HCT116 (cell line): ENCODE measurements around the gene PARVB. TPM values are rescaled to one million over a fixed set of nuclear protein-coding genes. Genes with fewer than 3 reads are reported as not detected.

ENCODE experiments used
- ATAC-seq: fragments of 200-7000 bp; cut with Tn5 transposase; 2 replicates; pipeline ENCODE4 v1.9.1; 2020; ENCODE audit warnings: mild to moderate bottlenecking, moderate library complexity
- BruUV-seq: library from RNA; stranded (reverse); fragments of 400-500 nt; replicated peaks from 2 replicates; lab custom pipeline; 2021; lab: Mats Ljungman, UMichigan
- CTCF ChIA-PET: fragments of 300-600 bp; sonication (Branson Sonifier 250); formaldehyde crosslinking; loops from one replicate; lab custom pipeline; 2021; ENCODE audit warnings: antibody characterized with exemption; lab: Charles Lee
- POLR2A ChIA-PET: fragments of 300-600, 350-600 bp; sonication (Branson Sonifier 250); formaldehyde crosslinking; loops from one replicate; lab custom pipeline; 2021; ENCODE audit warnings: antibody characterized with exemption; lab: Charles Lee
- RAD21 ChIA-PET, 2 experiments: fragments of 300-600 bp; sonication (Branson Sonifier 250); formaldehyde crosslinking; loops; one replicate each; lab custom pipeline; 2023; ENCODE audit warnings: low total read pairs in 2 of 2; ENCODE audit not compliant: uncharacterized antibody in 2 of 2, unreplicated experiment in 2 of 2, low non-redundant PET in 1 of 2; lab: Charles Lee
- DNase-seq: peaks from one replicate; pipeline ENCODE4 v3.0.0-alpha.2; 2010; ENCODE audit warnings: low read depth, low spot score
- H2AFZ ChIP-seq: fragments of 200-600 bp; shearing (Covaris generic), sonication (generic); 2 replicates; pipeline ENCODE4 v1.6.1; 2017; ENCODE audit warnings: low read depth, mixed run types, mixed read lengths, antibody characterized with exemption, low read length; ENCODE audit not compliant: poor library complexity, severe bottlenecking
- H3K27ac ChIP-seq: 2 replicates; pipeline ENCODE4 v1.5.1; 2012; ENCODE audit warnings: low read depth, low read length
- H3K27me3 ChIP-seq: fragments of 200-600 bp; sonication (generic); 2 replicates; pipeline ENCODE4 v1.6.1; 2016; ENCODE audit warnings: mixed run types, low read length, mixed read lengths; ENCODE audit not compliant: insufficient read depth
- H3K36me3 ChIP-seq, 2 experiments: fragments of 200-500 bp in 1 of 2; fragments of 200-600 bp in 1 of 2; sonication (Bioruptor generic) in 1 of 2; sonication (generic) in 1 of 2; 2 replicates each; pipeline versions ENCODE4 v1.5.1 to v1.6.1; 2014 to 2016; ENCODE audit warnings: low read length in 2 of 2, inconsistent platforms in 1 of 2, mixed read lengths in 1 of 2, mixed run types in 1 of 2; ENCODE audit not compliant: insufficient read depth in 2 of 2, control insufficient read depth in 1 of 2
- H3K4me1 ChIP-seq, 2 experiments: fragments of 200-600 bp in 1 of 2; sonication (generic) in 1 of 2; 2 replicates each; pipeline versions ENCODE4 v1.5.1 to v1.6.1; 2012 to 2017; ENCODE audit warnings: low read length in 2 of 2, inconsistent platforms in 1 of 2, mild to moderate bottlenecking in 1 of 2, mixed read lengths in 1 of 2, mixed run types in 1 of 2, moderate library complexity in 1 of 2; ENCODE audit not compliant: insufficient read depth in 2 of 2, control insufficient read depth in 1 of 2
- H3K4me2 ChIP-seq: fragments of 200-600 bp; sonication (generic); 2 replicates; pipeline ENCODE4 v1.6.1; 2017; ENCODE audit warnings: mixed run types, low read length, mixed read lengths
- H3K4me3 ChIP-seq, 2 experiments: fragments of 200-600 bp in 1 of 2; sonication (generic) in 1 of 2; replicated peaks in 1 of 2; 2 replicates each; pipeline ENCODE4 v1.5.1; 2011 to 2016; ENCODE audit warnings: low read length in 2 of 2, control low read depth in 1 of 2, low read depth in 1 of 2, mild to moderate bottlenecking in 1 of 2, mixed read lengths in 1 of 2, mixed run types in 1 of 2
- H3K79me2 ChIP-seq: fragments of 200-600 bp; sonication (generic); 2 replicates; pipeline ENCODE4 v1.6.1; 2017; ENCODE audit warnings: mild to moderate bottlenecking, mixed run types, low read length, moderate library complexity, mixed read lengths; ENCODE audit not compliant: insufficient read depth
- H3K9ac ChIP-seq: fragments of 200-600 bp; sonication (generic); 2 replicates; pipeline ENCODE4 v1.6.1; 2016; ENCODE audit warnings: low read length, mixed read lengths
- H3K9me2 ChIP-seq: fragments of 200-600 bp; sonication (generic), shearing (Covaris generic); 2 replicates; pipeline ENCODE4 v1.6.1; 2017; ENCODE audit warnings: mixed run types, mild to moderate bottlenecking, moderate library complexity; ENCODE audit not compliant: insufficient read depth
- H3K9me3 ChIP-seq, 2 experiments: fragments of 200-500 bp in 1 of 2; fragments of 200-600 bp in 1 of 2; sonication (Bioruptor generic) in 1 of 2; sonication (generic) in 1 of 2; 2 replicates each; pipeline ENCODE4 v1.6.1; 2014 to 2017; ENCODE audit warnings: low read length in 2 of 2, mixed read lengths in 2 of 2, inconsistent platforms in 1 of 2, low read depth in 1 of 2, mild to moderate bottlenecking in 1 of 2, mixed run types in 1 of 2, moderate library complexity in 1 of 2; ENCODE audit not compliant: control insufficient read depth in 1 of 2, insufficient read depth in 1 of 2
- H4K20me1 ChIP-seq: fragments of 200-600 bp; sonication (generic), shearing (Covaris generic); 2 replicates; pipeline ENCODE4 v1.6.1; 2017; ENCODE audit warnings: mixed run types, mild to moderate bottlenecking, moderate library complexity; ENCODE audit not compliant: insufficient read depth
- CEBPB ChIP-seq: IDR thresholded peaks from 2 replicates; pipeline ENCODE4 v1.6.1; 2012; ENCODE audit warnings: low read depth
- ELF1 ChIP-seq: IDR thresholded peaks from 2 replicates; pipeline ENCODE4 v1.6.1; 2012; ENCODE audit warnings: low read depth, borderline replicate concordance
- JUND ChIP-seq: IDR thresholded peaks from 2 replicates; pipeline ENCODE4 v1.6.1; 2012
- SP1 ChIP-seq: IDR thresholded peaks from 2 replicates; pipeline ENCODE4 v1.6.1; 2012; ENCODE audit warnings: low read depth
- ZFX ChIP-seq: fragments of 450-650 bp; IDR thresholded peaks from 2 replicates; pipeline ENCODE4 v1.6.1; 2017
- ZNF274 ChIP-seq: fragments of 200-500 bp; sonication (Bioruptor generic); IDR thresholded peaks from 2 replicates; pipeline ENCODE4 v1.6.1; 2014; ENCODE audit warnings: mild to moderate bottlenecking, low read depth, low read length, inconsistent platforms
- intact Hi-C: fragments of 100-400 bp; cut with micrococcal nuclease; formaldehyde crosslinking; loops from 2 replicates; pipeline ENCODE4 v1.10.0; 2022
- total RNA-seq: library from RNA; stranded (reverse); gene quantifications from one replicate; pipeline ENCODE4 v1.2.1, GENCODE V29; 2021; ENCODE audit not compliant: unreplicated experiment
- TF ChIP-seq, protein P1 (sequence below): IDR thresholded peaks from 2 replicates; pipeline ENCODE4 v1.6.1; 2012; ENCODE audit warnings: low read depth

Gene PARVB
- total RNA-seq, 1 experiment from 2014 or later: 21.4 TPM

- TF ChIP-seq, protein P1, sequence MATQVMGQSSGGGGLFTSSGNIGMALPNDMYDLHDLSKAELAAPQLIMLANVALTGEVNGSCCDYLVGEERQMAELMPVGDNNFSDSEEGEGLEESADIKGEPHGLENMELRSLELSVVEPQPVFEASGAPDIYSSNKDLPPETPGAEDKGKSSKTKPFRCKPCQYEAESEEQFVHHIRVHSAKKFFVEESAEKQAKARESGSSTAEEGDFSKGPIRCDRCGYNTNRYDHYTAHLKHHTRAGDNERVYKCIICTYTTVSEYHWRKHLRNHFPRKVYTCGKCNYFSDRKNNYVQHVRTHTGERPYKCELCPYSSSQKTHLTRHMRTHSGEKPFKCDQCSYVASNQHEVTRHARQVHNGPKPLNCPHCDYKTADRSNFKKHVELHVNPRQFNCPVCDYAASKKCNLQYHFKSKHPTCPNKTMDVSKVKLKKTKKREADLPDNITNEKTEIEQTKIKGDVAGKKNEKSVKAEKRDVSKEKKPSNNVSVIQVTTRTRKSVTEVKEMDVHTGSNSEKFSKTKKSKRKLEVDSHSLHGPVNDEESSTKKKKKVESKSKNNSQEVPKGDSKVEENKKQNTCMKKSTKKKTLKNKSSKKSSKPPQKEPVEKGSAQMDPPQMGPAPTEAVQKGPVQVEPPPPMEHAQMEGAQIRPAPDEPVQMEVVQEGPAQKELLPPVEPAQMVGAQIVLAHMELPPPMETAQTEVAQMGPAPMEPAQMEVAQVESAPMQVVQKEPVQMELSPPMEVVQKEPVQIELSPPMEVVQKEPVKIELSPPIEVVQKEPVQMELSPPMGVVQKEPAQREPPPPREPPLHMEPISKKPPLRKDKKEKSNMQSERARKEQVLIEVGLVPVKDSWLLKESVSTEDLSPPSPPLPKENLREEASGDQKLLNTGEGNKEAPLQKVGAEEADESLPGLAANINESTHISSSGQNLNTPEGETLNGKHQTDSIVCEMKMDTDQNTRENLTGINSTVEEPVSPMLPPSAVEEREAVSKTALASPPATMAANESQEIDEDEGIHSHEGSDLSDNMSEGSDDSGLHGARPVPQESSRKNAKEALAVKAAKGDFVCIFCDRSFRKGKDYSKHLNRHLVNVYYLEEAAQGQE: no peak
- TF ChIP-seq ELF1: no peak
Observed at GRCh38 chr22:44200451-44200850, 176.3 kb downstream of the PARVB start (continued).

GRCh38 chr22:44200855-44201550 is 176.9 kb downstream of the PARVB start:
- Histone ChIP-seq H4K20me1 (no peaks in the 10 kb centered on the region), H3K4me1 (no peaks in the 10 kb centered on the region), H3K4me3 (no peak overlapping the region), H2AFZ (no peak overlapping the region), H3K9me2 (no peaks in the 10 kb centered on the region), H3K27me3 (0 out of 2 replicates have a peak, but pooled peaks cover 7% of the 10 kb centered on the region), H3K9me3 (no peaks in the 10 kb centered on the region), H3K4me2 (no peak overlapping the region), H3K9ac (no peak overlapping the region), H3K36me3 (no peaks in the 10 kb centered on the region), H3K27ac (no peak overlapping the region), H3K79me2 (no peaks in the 10 kb centered on the region)
- intact Hi-C loops: no loop called here
- BruUV-seq: no TSS peak
- ChIA-PET CTCF (no interaction called here), RAD21 (no interaction called here), POLR2A (no interaction called here)
- no peak for TF ChIP-seq ZNF274
- no peak for TF ChIP-seq ZFX
- TF ChIP-seq JUND: no peak
- TF ChIP-seq CEBPB: no peak
- TF ChIP-seq SP1: no peak
- ATAC-seq: no peak
- DNase-seq: no peak
